Fibroblast of lung (primary cell): ENCODE results near the gene NRG2. TPM values are rescaled to one million over a fixed set of nuclear protein-coding genes. Genes with fewer than 3 reads are reported as not detected.

ENCODE experiments used
- DNase-seq, 2 donors: peaks; one replicate each; pipeline versions ENCODE4 v3.0.0 to v3.0.0-alpha.2; 2010; ENCODE audit warnings: low read depth in 2 of 2
- H2AFZ ChIP-seq: 2 replicates; pipeline ENCODE4 v1.5.1; 2012; ENCODE audit warnings: low read length, control low read depth, inconsistent platforms
- H3K27ac ChIP-seq: 2 replicates; pipeline ENCODE4 v1.5.1; 2011; ENCODE audit warnings: low read length, control low read depth; ENCODE audit not compliant: insufficient read depth
- H3K27me3 ChIP-seq: 2 replicates; pipeline ENCODE4 v1.5.1; 2011; ENCODE audit warnings: mild to moderate bottlenecking, low read length; ENCODE audit not compliant: control insufficient read depth, insufficient read depth
- H3K36me3 ChIP-seq: 2 replicates; pipeline ENCODE4 v1.5.1; 2011; ENCODE audit warnings: low read length; ENCODE audit not compliant: control insufficient read depth, insufficient read depth
- H3K4me1 ChIP-seq: 2 replicates; pipeline ENCODE4 v1.5.1; 2011; ENCODE audit warnings: low read length; ENCODE audit not compliant: control insufficient read depth, insufficient read depth; ENCODE audit errors: extremely low read depth
- H3K4me2 ChIP-seq: 2 replicates; pipeline ENCODE4 v1.5.1; 2011; ENCODE audit warnings: low read length, control low read depth; ENCODE audit not compliant: insufficient read depth; ENCODE audit errors: extremely low read depth
- H3K4me3 ChIP-seq, 4 experiments: fragments of 200-600 bp in 1 of 4; sonication (generic) in 1 of 4; replicated peaks in 1 of 4; 2 replicates each; pipeline ENCODE4 v1.5.1; 2011 to 2016; ENCODE audit warnings: low read length in 4 of 4, low read depth in 3 of 4, mild to moderate bottlenecking in 3 of 4, control low read depth in 2 of 4, inconsistent platforms in 1 of 4, mixed read lengths in 1 of 4; ENCODE audit not compliant: insufficient read depth in 1 of 4; ENCODE audit errors: control extremely low read depth in 1 of 4
- H3K79me2 ChIP-seq: 2 replicates; pipeline ENCODE4 v1.5.1; 2012; ENCODE audit warnings: mild to moderate bottlenecking, low read length, inconsistent platforms; ENCODE audit not compliant: control insufficient read depth, insufficient read depth
- H3K9ac ChIP-seq: 2 replicates; pipeline ENCODE4 v1.5.1; 2011; ENCODE audit warnings: mild to moderate bottlenecking, low read length, control low read depth; ENCODE audit not compliant: insufficient read depth
- H3K9me3 ChIP-seq: 2 replicates; pipeline ENCODE4 v1.5.1; 2012; ENCODE audit warnings: low read depth, low read length; ENCODE audit not compliant: control insufficient read depth, insufficient read depth
- H4K20me1 ChIP-seq: 2 replicates; pipeline ENCODE4 v1.5.1; 2011; ENCODE audit warnings: low read length; ENCODE audit not compliant: control insufficient read depth, insufficient read depth; ENCODE audit errors: extremely low read depth
- CTCF ChIP-seq, 2 donors: IDR thresholded peaks in 1 of 2; conservative IDR thresholded peaks in 1 of 2; 1 replicate in 1 of 2; 2 replicates in 1 of 2; pipeline ENCODE4 v1.5.1; 2011 to 2012; ENCODE audit warnings: low read length in 2 of 2, control low read depth in 1 of 2, inconsistent platforms in 1 of 2, low read depth in 1 of 2, mild to moderate bottlenecking in 1 of 2
- EZH2 ChIP-seq: IDR thresholded peaks from 2 replicates; pipeline ENCODE4 v1.5.1; 2012; ENCODE audit warnings: low read length, control low read depth, mild to moderate bottlenecking; ENCODE audit errors: missing control alignments
- polyA plus RNA-seq, 2 donors: library from polyadenylated mRNA; depleted of rRNA in 1 of 2; stranded (reverse) in 1 of 2; unstranded in 1 of 2; fragments of >200 nt; gene quantifications; 2 replicates each; pipeline ENCODE4 v1.2.1, GENCODE V29; 2011 to 2012; ENCODE audit warnings: missing spikeins in 1 of 2
- total RNA-seq: library from RNA; depleted of rRNA; stranded (reverse); fragments of >200 nt; gene quantifications from 2 replicates; pipeline ENCODE4 v1.2.1, GENCODE V29; 2014

The NRG2 gene
- total and polyA plus RNA-seq, 2 donors (not counting 1 experiment from before 2014, with no cell fraction given), result 0.28 to 1.3 TPM

GRCh38 chr5:139908749-139909148 is 134.3 kb downstream of the NRG2 start:
- no peak overlapping the region for H3K4me2 ChIP-seq
- no peak overlapping the region for H3K4me3 ChIP-seq
- DNase-seq, result peak in 1 of 2 donors; percentile 36
- no peaks in the 10 kb centered on the region for H3K9me3 ChIP-seq
- no peaks in the 10 kb centered on the region for H3K79me2 ChIP-seq
- H3K27ac ChIP-seq, result no peak overlapping the region
- H2AFZ ChIP-seq, result no peak overlapping the region
- TF ChIP-seq CTCF (conservative IDR thresholded peaks at IDR 0.05 in 1 of 2, IDR thresholded peaks at IDR 0.05 in 1 of 2; ENCODE audit: low read depth in 1 of 2, low read length in 2 of 2), result no peak
- TF ChIP-seq EZH2, result no peak
- H3K9ac ChIP-seq, result no peak overlapping the region
- no peaks in the 10 kb centered on the region for H3K4me1 ChIP-seq
- no peaks in the 10 kb centered on the region for H3K36me3 ChIP-seq
- peaks cover 28% of the 10 kb centered on the region for H3K27me3 ChIP-seq
- no peaks in the 10 kb centered on the region for H4K20me1 ChIP-seq

- Histone ChIP-seq H3K79me2 (no peaks in the 10 kb centered on the region), H3K4me1 (no peaks in the 10 kb centered on the region)
- DNase-seq, result no peak
These were observed 136.4 kb downstream of the NRG2 start for GRCh38 chr5:139906661-139907060.

More at GRCh38 chr5:139906661-139907060, 136.4 kb downstream of the NRG2 start:
- Histone ChIP-seq H2AFZ (no peak overlapping the region), H3K4me3 (no peak overlapping the region), H3K27ac (no peak overlapping the region), H3K27me3 (peaks cover 43% of the 10 kb centered on the region), H3K9ac (no peak overlapping the region), H3K4me2 (no peak overlapping the region), H3K36me3 (no peaks in the 10 kb centered on the region), H3K9me3 (no peaks in the 10 kb centered on the region), H4K20me1 (no peaks in the 10 kb centered on the region)
- no peak for TF ChIP-seq EZH2
- TF ChIP-seq CTCF (conservative IDR thresholded peaks at IDR 0.05 in 1 of 2, IDR thresholded peaks at IDR 0.05 in 1 of 2; ENCODE audit: low read depth in 1 of 2, low read length in 2 of 2), result no peak
